OCI-LY3 (cell line): ENCODE data around the gene MEI4.

ENCODE experiments used
- H2AFZ ChIP-seq: fragments of 200-600, 300-600 bp; shearing (Covaris generic); 2 replicates; pipeline ENCODE4 v1.6.0; 2014; ENCODE audit warnings: antibody characterized with exemption, low read depth, low read length
- H3K27ac ChIP-seq: fragments of 200-600, 300-600 bp; sonication (generic); 2 replicates; pipeline ENCODE4 v1.5.1; 2014; ENCODE audit warnings: mild to moderate bottlenecking, low read length, moderate library complexity, mixed read lengths
- H3K27me3 ChIP-seq: fragments of 200-600, 300-600 bp; sonication (generic); 2 replicates; pipeline ENCODE4 v1.6.1; 2014; ENCODE audit warnings: low read depth, low read length, mixed read lengths
- H3K36me3 ChIP-seq: fragments of 200-600, 300-600 bp; sonication (generic); replicated peaks from 2 replicates; pipeline ENCODE3; 2014; ENCODE audit warnings: low read depth, low read length, mixed read lengths
- H3K4me1 ChIP-seq: fragments of 300-600, 200-600 bp; sonication (generic); 2 replicates; pipeline ENCODE4 v1.6.1; 2014; ENCODE audit warnings: low read length, mixed read lengths
- H3K4me2 ChIP-seq: fragments of 200-600, 300-600 bp; sonication (generic); 2 replicates; pipeline ENCODE4 v1.6.1; 2014; ENCODE audit warnings: low read length, mixed read lengths
- H3K4me3 ChIP-seq: fragments of 300-600, 200-600 bp; sonication (generic); 2 replicates; pipeline ENCODE4 v1.5.1; 2014; ENCODE audit warnings: antibody characterized with exemption, mild to moderate bottlenecking, low read length, moderate library complexity
- H3K79me2 ChIP-seq: fragments of 300-600, 200-600 bp; shearing (Covaris generic); 2 replicates; pipeline ENCODE4 v1.6.1; 2014; ENCODE audit warnings: mild to moderate bottlenecking, low read length, mixed read lengths
- H3K9ac ChIP-seq: fragments of 300-600, 200-600 bp; shearing (Covaris generic); 2 replicates; pipeline ENCODE4 v1.6.0; 2014; ENCODE audit warnings: mild to moderate bottlenecking, low read length, moderate library complexity
- H3K9me3 ChIP-seq: fragments of 200-600, 300-600 bp; shearing (Covaris generic); 2 replicates; pipeline ENCODE4 v1.6.1; 2014; ENCODE audit warnings: low read length, mixed read lengths; ENCODE audit not compliant: insufficient read depth
- H4K20me1 ChIP-seq: fragments of 200-600, 300-600 bp; sonication (generic); 2 replicates; pipeline ENCODE4 v1.6.1; 2016; ENCODE audit warnings: low read length, mixed read lengths; ENCODE audit not compliant: insufficient read depth
- CTCF ChIP-seq: fragments of 200-600, 300-600 bp; sonication (generic); IDR thresholded peaks from 2 replicates; pipeline ENCODE4 v1.5.1; 2014; ENCODE audit warnings: antibody characterized with exemption, low read length, low read depth
- EZH2phosphoT487 ChIP-seq: fragments of 200-600 bp; shearing (Covaris generic); IDR thresholded peaks from 2 replicates; pipeline ENCODE4 v1.6.1; 2018; ENCODE audit warnings: antibody characterized with exemption, mixed run types, low read depth

Gene MEI4

GRCh38 chr6:77786935-77787629 lies 134.2 kb downstream of the MEI4 start:
- H4K20me1 ChIP-seq: no peaks in the 10 kb centered on the region
- no peak overlapping the region for H3K4me3 ChIP-seq
- no peaks in the 10 kb centered on the region for H3K36me3 ChIP-seq
- H3K79me2 ChIP-seq: no peaks in the 10 kb centered on the region
- H3K27ac ChIP-seq: no peak overlapping the region
- peaks cover 3% of the 10 kb centered on the region; the same call in 1 of the 2 replicates for H3K9me3 ChIP-seq
- H3K9ac ChIP-seq: no peak overlapping the region
- peak overlapping the region; percentile 44 for H2AFZ ChIP-seq
- H3K4me2 ChIP-seq: no peak overlapping the region
- no peak for TF ChIP-seq EZH2phosphoT487
- TF ChIP-seq CTCF: no peak
- no peaks in the 10 kb centered on the region for H3K27me3 ChIP-seq
- H3K4me1 ChIP-seq: no peaks in the 10 kb centered on the region

- H3K79me2 ChIP-seq: no peaks in the 10 kb centered on the region
- no peak for TF ChIP-seq EZH2phosphoT487
- no peak for TF ChIP-seq CTCF
- no peak overlapping the region for H2AFZ ChIP-seq
- H3K4me3 ChIP-seq: no peak overlapping the region
- H3K27me3 ChIP-seq: no peaks in the 10 kb centered on the region
- H3K4me2 ChIP-seq: no peak overlapping the region
- peaks cover 3% of the 10 kb centered on the region; the same call in 1 of the 2 replicates for H3K9me3 ChIP-seq
- no peak overlapping the region for H3K27ac ChIP-seq
- no peaks in the 10 kb centered on the region for H4K20me1 ChIP-seq
- no peaks in the 10 kb centered on the region for H3K36me3 ChIP-seq
- H3K9ac ChIP-seq: no peak overlapping the region
- no peaks in the 10 kb centered on the region for H3K4me1 ChIP-seq
Observed at GRCh38 chr6:77796824-77797809, 144.3 kb downstream of the MEI4 start.

GRCh38 chr6:77812304-77812703 lies 159.5 kb downstream of the MEI4 start:
- Histone ChIP-seq H3K27me3 (no peaks in the 10 kb centered on the region), H3K9me3 (no peaks in the 10 kb centered on the region), H3K79me2 (no peaks in the 10 kb centered on the region), H3K4me3 (no peak overlapping the region), H3K4me1 (no peaks in the 10 kb centered on the region), H3K27ac (no peak overlapping the region), H3K4me2 (peak overlapping the region; percentile 15; the same call in 1 of the 2 replicates), H3K9ac (no peak overlapping the region), H4K20me1 (no peaks in the 10 kb centered on the region), H3K36me3 (no peaks in the 10 kb centered on the region), H2AFZ (0 out of 2 replicates have a peak overlapping the region, but pooled peaks have one; percentile 29)
- TF ChIP-seq EZH2phosphoT487 (no peak), CTCF (no peak)

- no peak overlapping the region for H3K4me2 ChIP-seq
- no peaks in the 10 kb centered on the region for H3K36me3 ChIP-seq
- H3K79me2 ChIP-seq: no peaks in the 10 kb centered on the region
- no peak overlapping the region for H2AFZ ChIP-seq
- no peaks in the 10 kb centered on the region for H4K20me1 ChIP-seq
- H3K9ac ChIP-seq: no peak overlapping the region
- TF ChIP-seq CTCF (no peak), EZH2phosphoT487 (no peak)
- no peaks in the 10 kb centered on the region for H3K9me3 ChIP-seq
- no peaks in the 10 kb centered on the region for H3K27me3 ChIP-seq
- H3K4me1 ChIP-seq: no peaks in the 10 kb centered on the region
- no peak overlapping the region for H3K27ac ChIP-seq
- H3K4me3 ChIP-seq: no peak overlapping the region
Observed at GRCh38 chr6:77813090-77813489, 160.3 kb downstream of the MEI4 start.
